Activated CD4-positive, CD25-positive, alpha-beta regulatory T cell treated with anti-CD3 and anti-CD28 coated beads, Interleukin-2, amount 50 U/mL, for 24 hours (primary cell): Measurements from ENCODE around the gene IPO9.
"Not testable (repeated sequence)": the region's sequence is repeated elsewhere in the genome, so short reads cannot be mapped to it uniquely, and the experiment has no call there.

Experiments used
- ATAC-seq, 2 donors: fragments of 150-1000 bp; cut with Tn5 transposase; one replicate each; pipeline ENCODE4 v1.10.0; 2021; ENCODE audit warnings: mild to moderate bottlenecking in 1 of 2, moderate library complexity in 1 of 2

Gene IPO9

DNA sequence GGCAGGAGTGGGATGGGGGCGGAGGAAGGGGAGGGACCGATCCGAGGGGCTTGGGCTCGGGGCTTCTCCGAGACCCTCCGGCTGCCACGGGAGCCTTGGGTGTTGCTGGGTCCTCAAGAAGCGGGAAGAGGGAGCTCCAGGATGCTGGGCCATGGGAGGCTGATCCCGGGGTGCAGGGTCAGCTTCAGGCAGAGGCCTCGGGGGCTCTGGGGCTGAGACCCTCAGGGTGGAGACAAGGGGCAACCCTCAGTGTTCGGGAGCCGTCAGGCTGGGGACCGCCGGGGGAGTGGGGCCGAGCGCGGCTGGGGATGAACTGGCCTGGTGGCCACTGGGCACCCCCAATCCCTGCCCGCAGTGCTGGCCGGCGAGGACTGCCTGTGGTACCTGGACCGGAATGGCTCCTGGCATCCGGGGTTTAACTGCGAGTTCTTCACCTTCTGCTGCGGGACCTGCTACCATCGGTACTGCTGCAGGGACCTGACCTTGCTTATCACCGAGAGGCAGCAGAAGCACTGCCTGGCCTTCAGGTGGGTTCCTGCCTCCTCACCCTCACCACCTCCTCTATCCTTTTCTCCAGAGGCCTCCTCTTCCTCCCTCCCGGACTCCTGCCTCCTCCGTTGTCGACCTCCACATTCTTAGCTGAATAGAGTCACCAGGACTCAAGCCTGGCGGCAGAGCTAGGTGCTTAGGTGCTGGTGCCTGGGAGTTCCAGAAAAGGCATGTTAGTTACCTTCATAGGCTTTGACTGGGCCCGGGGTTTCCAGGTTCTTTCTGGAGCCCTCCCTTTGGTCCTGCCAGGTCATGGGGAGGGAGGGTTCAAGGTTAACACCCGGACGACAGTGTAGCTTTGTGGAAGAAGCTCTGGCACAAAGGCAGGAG is 60.4 kb downstream of the IPO9 start:
- no peak for ATAC-seq

DNA sequence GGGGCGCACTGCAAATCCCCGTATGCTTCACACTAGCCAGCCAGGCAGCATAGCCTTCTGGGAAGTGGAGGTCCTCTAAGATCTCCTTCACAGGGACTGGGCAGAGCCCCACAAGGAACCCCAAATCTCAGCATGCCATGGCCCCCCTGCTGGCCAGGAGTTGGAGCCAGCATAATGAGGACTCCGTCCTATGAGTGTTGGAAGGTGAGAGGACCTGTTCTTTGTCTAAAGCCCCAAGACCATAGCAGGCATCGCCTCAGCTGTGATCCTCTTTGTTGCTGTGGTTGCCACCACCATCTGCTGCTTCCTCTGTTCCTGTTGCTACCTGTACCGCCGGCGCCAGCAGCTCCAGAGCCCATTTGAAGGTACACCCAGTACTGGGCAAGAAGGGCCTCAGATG is 61.3 kb downstream of the IPO9 start:
- ATAC-seq, result no peak

DNA sequence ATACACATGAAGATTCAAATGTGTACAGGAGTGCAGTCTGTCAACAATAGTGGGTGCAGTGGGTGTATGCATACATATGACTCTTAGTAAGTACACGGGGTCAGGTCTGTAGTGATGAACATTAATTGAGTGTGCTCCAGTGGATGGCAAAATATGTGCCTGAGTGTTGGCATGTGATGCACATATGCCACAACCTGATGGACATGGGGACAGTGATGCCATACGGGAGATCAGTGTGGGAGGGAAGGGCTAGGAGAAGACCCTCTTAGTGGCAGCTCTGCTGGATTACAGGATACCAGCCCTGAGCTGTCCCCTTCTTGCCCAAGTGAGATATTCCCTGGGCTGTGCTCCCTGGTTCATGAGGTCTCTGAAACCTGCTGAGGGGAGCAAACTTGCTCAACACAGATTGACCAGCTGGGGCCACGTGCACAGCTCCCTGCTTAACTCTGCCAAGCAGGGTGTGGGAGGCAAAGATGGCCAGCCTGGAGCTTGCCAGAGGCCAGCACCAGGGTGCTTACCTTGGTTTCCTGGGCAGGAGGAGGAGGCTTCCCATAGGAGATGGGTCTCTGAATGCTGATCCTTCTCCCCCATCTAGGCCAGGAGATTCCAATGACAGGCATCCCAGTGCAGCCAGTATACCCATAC is 62.0 kb downstream of the IPO9 start:
- no peak for ATAC-seq

DNA sequence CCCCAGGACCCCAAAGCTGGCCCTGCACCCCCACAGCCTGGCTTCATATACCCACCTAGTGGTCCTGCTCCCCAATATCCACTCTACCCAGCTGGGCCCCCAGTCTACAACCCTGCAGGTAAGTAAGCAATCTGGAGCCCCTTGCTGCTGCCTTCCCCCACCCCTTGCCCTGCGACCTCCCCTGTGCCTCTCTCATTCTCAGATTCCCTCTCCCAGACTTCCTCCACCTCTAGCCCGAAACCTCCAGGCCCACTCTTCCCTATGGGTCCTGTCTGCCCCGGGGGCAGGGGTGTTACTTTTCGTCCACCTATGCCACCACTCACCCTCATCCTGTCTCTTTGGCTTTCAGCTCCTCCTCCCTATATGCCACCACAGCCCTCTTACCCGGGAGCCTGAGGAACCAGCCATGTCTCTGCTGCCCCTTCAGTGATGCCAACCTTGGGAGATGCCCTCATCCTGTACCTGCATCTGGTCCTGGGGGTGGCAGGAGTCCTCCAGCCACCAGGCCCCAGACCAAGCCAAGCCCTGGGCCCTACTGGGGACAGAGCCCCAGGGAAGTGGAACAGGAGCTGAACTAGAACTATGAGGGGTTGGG is 62.6 kb downstream of the IPO9 start:
- ATAC-seq, result no peak

DNA sequence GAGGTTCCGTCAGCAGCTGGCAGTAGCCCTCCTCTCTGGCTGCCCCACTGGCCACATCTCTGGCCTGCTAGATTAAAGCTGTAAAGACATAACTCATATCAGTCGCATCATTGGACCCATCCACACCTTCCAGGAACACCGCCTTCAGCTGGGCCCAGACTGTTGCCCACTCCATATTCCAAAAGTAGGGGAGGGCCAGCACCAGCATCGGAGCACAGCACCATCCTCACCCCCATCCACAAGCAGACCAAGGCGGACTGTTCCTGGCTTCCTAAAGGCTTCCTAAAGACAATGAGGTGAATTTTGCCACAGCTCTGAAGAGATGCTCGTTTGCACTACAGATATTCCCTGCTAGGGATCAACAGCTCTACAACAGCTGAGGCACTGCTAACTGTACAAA is 63.3 kb downstream of the IPO9 start:
- ATAC-seq, result no peak

DNA sequence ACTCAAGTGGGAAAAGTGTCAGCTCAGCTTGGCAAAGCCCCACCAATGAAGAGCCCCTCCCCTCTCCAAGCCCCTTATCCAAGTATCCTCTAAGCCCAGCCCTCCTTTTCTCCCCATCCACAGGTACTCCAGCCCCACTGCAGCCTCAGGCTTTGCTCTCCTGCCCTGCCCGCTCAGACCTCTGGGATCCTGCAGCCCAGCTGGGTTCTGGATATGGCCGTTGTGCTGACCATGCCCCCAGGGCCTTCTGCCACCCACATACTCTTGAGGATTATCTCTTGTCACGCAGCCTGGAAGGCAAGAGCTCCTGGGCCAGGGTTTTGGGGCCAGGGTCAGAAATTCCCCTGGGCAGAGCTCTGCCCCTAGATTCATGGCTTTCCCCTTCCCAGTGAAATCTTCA is 64.5 kb downstream of the IPO9 start:
- no peak for ATAC-seq

DNA sequence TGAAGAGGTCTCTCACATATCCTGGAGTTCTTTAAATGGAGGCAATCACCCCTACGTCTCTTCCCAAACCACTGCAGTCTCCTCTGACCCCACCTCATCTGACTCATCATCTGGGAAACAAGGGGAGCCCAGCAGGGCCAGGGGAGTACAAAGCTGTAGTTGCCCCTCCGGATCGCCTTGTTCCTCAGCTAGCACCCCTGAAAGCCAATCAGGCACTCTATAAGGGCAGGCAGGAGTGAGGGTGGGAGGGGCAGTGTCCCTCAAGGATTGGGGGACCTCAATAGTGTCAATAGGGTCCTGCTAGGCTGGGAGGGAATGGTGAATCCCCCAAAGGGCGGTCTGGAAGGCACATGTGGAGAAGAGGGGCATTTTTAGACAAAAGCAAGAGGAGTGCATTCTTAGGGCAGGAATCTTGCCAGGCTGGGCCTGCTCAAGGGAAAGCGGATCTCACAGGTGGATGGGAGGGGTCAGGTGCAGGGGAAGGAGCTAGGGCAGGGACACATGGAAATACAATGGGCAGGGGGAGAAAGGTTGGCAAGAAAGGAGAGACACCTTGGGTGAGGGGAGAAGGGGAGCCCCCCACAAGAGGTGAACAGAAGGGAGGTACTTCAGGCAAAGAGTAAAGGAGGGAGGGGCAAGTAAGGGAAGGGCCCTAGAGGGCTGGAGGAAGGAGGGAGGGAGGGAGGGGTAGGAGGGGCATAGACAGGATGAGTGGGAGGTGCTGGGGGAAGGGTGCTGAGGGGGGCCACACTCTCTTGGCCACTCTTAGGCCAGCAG is 65.6 kb downstream of the IPO9 start:
- no peak for ATAC-seq

DNA sequence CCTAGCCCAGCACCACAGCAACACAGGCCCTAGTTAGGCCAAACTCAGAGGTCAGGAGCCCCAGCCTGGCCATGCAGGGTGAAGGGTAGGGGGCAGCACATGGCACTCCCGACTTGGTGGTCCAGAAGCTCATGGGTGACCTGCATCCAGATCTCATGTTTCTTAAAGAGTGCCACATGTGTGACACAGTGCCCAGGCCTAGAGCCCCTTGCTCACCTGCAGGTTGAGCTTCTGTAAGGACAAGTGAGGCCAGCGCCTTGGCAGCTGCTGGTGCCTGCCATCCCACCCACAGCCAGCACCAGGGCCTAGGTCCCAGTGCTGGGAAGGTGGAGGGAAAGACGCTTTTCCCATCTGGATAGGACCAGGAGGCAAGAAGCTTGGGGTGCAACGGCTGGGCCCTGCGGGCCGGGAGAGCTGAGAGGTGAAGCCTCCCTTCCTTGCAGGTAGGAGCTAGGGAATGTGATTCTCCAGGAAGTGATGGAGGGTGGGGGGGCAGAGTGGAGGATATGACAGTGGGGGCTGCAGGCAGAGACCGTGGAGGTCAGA is 66.2 kb downstream of the IPO9 start:
- ATAC-seq, result no peak

DNA sequence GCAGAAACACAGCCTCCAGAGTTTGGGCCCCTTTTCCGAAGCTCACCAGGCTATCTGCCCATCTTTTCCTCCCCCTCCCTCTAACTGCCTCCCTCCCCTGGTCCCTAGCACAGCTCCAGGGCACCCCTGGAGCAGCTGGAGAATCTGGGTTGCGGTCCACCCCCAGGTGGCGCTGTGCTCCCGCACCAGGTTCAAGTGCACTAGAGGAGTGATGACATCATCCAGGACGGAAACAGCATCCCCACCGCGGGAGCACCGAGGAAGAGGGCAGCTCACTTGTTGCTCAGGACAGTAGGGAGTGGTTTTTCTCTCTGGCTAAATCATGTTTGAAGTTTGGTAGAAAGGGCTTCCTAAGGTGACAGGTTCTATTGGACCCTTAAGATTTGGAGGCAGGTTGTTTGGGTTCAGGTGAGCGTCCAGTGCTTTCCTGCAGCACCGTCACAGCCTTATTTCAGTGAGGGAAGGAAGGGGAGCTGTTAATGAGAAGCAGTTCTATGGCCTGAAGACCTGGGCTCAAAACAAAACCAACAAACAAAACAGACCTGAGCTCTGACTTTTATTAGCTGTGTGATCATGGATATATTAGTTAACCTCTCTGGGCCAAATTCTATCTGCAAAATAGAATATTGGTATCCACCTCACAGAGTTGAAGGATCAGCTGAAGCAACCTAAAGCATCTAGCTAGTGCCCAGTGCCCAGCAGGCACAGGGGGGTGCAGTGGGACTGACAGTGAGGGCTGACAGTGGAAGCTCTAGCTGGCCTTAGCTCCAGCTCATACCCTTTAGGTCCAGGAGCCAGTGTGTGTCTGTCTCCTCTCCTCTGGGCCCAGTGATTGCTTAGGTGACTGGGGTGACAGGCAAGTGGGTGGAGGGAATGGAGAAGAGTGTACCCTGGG is 67.2 kb downstream of the IPO9 start:
- peak; percentile 87 to 89 for ATAC-seq

DNA sequence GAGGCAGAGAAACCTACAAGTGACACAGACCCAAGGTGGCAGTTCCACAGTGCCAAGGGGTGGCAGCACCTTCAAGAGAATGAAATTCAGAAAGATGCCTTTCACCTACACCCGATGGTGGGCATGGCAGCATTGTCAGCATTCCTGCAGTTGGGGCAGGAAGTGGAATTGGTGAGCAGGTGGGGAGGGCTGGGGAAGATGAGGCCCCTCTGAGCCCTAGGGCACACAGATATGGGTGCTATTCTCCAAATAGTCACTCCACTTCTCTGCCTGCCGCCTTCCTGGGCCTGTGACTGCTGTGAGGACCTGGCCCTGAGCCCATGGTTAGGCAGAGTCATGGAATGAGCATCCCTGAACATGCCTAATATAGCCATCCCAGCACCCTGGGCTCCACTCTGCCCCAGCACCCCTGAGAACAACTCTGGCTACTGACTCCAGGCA is 68.0 kb downstream of the IPO9 start:
- ATAC-seq, result no peak

DNA sequence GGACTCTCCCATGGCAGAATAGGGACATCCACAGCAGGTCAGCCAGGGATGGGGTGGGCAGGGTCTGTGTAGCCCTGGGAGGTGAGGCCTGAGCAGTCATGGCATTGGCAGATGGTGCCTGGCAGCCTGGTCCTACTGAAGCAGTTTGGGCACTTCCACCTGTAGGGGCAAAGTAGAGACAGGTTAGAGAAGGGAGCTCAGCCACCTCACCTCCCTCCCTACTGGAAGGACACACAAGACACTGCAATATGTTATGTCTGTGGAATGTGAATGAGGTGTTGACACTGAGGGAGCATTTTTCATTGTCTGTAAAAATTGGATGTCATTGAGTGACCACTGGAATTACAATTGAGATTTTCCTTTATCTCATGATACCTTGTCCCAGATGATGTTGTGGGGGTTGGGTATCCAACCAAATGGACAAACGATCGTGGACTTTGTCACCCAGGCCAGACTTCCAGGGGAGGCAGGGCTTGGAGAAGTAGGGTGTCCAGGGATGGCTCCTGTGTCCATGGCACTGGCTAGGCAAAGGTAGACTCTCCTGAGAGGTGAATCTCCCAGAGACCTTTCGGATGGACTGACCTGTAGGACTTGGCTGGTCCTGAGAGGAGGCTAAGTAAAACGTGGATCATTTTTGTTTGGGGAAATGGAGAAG is 69.4 kb downstream of the IPO9 start:
- no peak for ATAC-seq

DNA sequence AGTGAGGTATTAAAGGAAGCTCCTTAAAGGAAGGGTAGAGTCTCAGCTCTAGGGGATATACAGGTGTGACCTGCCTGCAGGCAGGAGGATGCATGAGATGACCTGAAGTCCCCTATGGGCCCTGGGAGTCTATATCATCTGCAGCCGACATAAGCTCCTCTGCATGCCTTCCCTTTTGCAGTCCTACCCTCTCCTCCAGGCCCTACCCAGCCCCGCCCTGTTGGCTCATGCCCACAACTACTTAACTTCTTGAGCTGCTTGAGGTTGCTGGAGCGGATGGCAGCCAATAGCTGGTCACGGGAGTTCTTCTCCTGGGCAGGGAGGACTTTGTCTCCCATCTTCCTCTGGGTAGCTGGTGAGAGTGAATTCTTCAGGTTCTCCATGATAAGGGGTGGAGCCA is 70.0 kb downstream of the IPO9 start:
- ATAC-seq, result no peak

DNA sequence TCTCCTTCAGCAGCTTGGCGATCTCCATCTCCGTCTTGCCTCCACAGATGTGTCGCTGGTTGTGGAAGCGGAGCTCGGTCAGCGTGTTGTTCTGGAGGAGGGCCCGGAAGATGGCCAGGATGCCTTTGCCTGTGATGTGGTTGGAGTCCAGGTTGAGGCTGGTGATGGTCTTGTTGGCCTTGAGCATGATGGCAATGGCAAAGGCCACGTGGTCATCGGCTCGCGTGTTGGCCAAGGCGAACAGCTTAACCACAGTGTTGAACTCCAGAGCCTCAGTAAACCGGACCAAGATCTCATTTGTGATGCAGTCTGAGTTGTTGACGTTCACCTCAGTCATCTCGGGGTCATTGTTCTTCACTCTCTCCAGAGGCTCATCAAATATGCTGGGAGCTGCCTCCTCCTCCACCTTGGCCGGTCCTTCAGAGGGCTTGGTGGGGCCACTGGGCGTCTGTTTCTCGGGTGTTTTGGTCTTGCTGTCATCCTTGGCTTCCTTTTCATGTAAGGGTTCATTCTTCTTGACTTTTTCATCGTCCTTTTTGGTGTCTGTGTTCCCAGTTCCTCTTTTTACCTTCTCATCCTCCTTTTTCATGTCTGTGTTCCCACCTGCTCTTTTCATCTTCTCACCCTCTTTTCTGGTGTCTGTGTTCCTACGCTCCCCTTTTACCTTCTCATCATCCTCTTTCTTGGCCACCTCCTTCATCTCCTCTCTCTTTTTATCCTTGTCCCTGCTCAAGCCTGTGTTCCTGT is 70.9 kb downstream of the IPO9 start:
- no peak for ATAC-seq

DNA sequence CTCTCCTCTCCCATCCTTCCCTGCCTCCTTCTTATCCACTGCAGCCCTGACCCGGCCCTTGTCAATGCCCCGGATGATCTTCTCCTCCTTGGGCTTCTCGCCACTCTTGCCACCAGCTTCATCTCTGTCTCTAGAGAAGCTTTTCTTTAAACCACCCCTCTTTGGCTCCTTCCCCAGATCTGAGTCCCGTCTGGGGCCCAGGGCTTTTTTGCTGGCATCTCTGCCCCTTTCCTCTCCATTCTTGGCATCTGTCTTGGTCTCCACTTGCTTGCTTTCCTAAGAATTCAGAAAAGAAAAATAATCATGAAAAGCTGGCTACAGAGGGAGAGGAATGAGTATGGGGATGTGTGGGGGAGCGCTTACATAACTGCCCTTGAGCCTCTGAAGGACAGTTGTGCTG is 71.5 kb downstream of the IPO9 start:
- ATAC-seq, result no peak

DNA sequence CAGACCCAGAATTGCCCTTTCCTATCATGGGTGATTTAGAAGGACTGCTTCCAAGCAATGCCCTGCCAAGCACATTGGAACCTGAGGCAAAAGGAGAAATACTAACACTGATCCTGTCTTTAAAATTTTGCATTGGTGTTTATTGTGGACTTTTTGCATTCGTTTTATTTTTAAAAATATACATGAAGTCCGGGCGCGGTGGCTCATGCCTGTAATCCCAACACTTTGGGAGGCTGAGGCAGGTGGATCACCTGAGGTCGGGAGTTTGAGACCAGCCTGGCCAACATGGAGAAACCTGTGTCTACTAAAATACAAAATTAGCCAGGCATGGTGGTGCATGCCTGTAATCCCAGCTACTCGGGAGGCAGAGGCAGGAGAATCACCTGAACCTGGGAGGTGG is 72.1 kb downstream of the IPO9 start:
- ATAC-seq, result not testable (repeated sequence)

DNA sequence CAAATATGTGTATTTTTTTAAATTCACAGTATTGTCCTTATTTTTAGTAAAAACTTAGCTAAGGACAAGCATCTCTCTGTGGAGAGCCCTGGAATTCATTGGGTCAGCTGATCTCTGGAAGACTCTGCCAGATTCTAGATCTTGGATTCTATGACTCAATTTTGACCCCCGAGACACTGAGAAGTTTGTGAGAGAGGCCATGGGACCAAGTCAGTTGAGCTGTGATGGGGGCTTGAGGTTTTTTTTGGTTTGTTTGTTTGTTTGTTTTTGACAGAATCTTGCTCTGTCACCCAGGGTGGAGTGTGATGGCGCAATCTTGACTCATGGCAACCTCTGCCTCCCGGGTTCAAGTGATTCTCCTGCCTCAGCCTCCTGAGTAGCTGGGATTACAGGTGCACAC is 73.2 kb downstream of the IPO9 start:
- no peak for ATAC-seq

DNA sequence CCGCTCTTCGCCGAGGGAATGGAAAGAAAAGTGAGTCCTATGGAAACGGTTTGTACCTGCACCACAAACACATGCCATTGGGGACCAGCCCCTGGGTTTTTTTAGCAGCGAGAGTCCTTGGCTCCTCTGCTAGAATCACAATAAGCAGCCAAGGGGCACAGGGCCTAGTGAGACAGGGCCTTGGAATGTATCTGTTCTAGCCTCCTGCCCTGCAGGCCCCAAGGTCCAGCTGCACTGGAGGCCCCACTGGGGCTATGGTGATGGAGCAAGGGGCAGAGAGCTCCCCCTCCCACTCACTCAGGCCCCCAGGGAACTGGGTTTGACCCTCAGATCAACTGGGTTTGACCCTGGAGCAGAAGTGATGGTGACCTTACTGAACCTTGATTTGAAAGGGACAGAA is 74.2 kb downstream of the IPO9 start:
- ATAC-seq, result no peak

DNA sequence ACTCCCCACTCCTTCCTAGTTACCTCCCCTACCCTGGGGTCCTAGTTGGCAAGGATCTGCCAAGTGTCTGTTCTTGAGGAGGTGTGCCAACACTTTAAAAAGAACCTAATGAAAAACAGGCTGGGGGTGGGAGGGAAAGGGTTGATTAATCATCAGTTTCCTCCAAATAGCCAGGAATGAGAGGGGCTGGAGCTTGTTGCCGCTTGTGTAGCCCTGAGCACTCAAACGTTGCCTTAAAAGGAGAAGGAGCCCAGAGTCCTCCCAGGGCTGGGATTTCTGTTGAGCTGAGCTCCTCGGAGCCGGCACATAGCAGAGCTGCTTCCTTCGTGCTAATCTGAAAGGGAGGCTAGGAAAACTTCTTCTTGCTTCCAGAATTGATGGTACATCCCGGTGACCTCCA is 75.6 kb downstream of the IPO9 start:
- ATAC-seq, result no peak

DNA sequence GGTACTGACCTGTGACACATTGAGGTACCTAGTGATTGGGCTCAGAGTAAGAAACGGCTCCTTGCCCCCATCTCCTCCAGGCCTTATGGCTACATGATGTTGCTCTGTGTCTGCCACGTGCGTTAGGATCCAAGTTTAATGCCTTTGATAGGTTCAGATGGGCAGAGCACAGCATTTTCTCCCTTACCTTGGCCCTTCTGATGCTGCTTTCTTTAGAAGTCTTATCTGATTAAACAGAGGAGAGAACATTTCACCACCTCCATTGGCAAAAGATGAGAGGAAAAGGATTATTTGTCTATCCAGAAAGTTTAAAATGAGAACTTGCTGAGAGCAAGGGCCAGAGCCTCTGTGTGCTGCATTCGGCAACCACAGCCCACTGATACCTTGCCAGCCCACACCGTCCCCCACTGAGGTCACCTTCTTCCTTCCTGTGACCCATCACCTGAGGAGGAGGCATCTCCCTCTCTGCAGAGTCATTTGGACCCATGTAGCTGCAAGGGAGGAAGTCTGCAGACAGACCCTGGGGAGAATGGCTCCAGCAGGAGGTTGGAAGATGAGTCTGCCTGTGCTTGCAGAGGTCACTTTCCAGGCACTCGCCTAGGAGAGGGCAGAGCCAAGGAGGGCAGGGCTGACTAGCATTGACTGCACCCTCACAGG is 76.4 kb downstream of the IPO9 start:
- no peak for ATAC-seq

DNA sequence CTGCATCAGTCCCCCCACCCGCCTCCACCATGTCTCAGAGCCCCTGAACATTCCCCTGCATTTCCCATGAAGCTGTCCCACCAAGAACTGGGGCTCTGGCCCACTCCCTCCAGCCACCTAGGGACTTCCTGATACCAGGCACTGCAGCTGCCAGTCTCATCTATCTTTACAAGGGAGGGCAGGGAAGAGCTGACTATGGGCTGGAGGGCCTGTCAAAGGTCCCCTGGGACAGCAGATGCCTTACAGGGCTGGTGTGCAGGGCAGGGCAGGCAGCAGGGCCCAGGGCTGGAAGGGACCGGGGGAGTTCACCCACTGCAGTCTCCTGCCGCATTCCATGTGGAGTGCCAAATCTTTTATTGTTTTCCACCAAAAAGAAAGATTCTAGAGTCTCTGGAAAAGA is 77.4 kb downstream of the IPO9 start:
- no peak for ATAC-seq
